ENCODE measurements around the gene ZNF513.
"Not testable (repeated sequence)": the region's sequence is repeated elsewhere in the genome, so short reads cannot be mapped to it uniquely, and the experiment has no call there.

The ZNF513 gene

DNA sequence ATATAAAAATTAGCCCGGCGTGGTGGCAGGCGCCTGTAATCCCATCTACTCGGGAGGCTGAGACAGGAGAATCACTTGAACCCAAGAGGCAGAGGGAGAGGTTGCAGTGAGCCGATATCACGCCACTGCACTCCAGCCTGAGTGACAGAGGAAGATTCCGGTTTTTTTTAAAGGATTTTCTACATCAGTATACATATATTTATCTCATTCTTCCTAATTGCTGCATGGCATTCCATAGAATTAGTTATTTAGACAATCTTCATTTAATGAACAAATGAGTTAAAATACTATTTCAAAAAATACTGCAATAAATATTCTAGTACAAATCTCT, 26.0 kb downstream of the ZNF513 start:
- DNase-seq = no peak

GRCh38 chr2:27353762-27354596, 26.6 kb downstream of the ZNF513 start:
- DNase-seq = no peak

- not testable (repeated sequence) for DNase-seq
Observed at GRCh38 chr2:27353386-27353761, 27.2 kb downstream of the ZNF513 start.

DNA sequence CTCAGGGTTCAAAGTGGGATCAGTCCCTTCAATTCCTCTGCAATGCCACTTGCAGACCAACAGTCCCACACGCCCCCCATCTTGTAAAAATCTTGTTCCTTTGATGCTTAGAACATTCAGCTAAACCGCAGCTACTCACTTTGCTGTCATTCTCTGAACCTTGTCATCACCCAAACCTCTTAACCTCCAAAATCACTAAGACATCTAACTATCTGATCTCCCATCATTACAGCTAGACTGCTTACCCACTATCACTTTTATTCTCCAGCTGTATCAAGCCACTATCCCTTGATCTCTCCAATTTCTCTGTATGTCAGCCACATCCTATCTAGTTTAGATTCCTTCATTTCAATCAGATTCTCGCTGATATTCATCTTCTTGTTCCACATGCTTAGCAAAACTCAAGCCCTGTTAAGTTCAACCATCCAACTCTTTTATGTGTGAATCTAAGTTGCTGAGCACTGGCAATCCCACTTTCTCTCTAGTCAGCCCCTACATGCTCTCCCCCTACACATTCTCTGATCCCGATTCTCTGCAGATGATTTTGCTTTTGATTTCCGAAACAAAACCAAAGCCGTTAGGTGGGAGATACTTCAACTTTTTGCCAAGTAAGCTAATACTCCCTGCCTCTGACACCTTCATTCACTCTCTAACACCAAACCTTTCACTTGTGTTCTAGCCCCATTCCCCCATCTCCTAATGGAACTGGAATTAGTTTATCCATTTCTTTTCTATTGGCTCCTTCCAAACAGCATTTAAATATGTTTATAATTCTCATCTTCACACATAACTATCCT, 28.5 kb downstream of the ZNF513 start:
- DNase-seq = no peak

DNA sequence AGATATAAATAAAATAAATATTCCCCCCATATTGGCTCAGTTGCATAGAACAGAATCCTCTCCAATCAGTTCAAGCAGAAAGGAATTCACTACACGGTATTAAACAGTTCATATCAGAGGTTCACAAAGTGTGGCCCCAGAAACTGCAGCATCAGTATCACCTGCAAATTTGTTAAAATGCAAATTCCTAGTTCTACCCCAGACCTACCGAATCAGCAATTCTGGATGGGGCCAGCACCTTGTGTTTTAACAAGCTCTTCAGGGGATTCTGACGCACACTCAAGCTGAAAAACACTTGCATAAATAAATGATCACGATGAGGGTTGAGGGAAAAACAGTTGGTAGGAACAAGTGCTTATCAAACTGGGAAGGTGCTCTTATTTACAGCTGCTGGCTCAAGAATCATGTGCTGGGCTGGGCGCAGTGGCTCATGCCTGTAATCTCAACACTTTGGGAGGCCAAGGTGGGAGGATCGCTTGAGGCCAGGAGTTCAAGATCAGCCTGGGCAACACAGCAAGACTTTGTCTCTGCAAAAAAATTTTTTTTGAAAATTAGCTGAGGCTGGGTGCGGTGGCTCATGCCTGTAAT, 30.3 kb downstream of the ZNF513 start:
- DNase-seq = no peak

GRCh38 chr2:27347641-27348040, 32.9 kb downstream of the ZNF513 start:
- DNase-seq = no peak

GRCh38 chr2:27336173-27336572, 44.4 kb downstream of the ZNF513 start:
- DNase-seq = no peak

GRCh38 chr2:27335311-27335710, 45.2 kb downstream of the ZNF513 start:
- no peak for DNase-seq

Data from suppressor macrophage treated with lipopolysaccharide for 1 hour (primary cell).